H1 (cell line): ENCODE results near the gene DERL3. TPM values are rescaled to one million over a fixed set of nuclear protein-coding genes. Genes with fewer than 3 reads are reported as not detected.

Experiments used
- CTCF ChIA-PET: fragments of 300-600 bp; sonication (Branson Sonifier 250); formaldehyde crosslinking; loops from one replicate; lab custom pipeline; 2021; ENCODE audit not compliant: partially characterized antibody; lab: Charles Lee
- POLR2A ChIA-PET: fragments of 300-600 bp; sonication (Branson Sonifier 250); formaldehyde crosslinking; loops from one replicate; lab custom pipeline; 2021; ENCODE audit warnings: inconsistent platforms; ENCODE audit not compliant: partially characterized antibody; lab: Charles Lee
- DNase-seq, 2 experiments: peaks; one replicate each; pipeline versions ENCODE4 v3.0.0 to v3.0.0-alpha.2; 2010 to 2022; ENCODE audit warnings: low spot score in 2 of 2, low read depth in 1 of 2, mixed read lengths in 1 of 2
- FAIRE-seq: peaks from 2 replicates; lab custom pipeline; 2011; peaks lifted over from hg19 to GRCh38; lab: Jason Lieb, UNC
- H2AFZ ChIP-seq: 2 replicates; pipeline ENCODE4 v1.8.1; 2012; ENCODE audit warnings: low read length, inconsistent platforms
- H2AK5ac ChIP-seq: 2 replicates; pipeline ENCODE4 v1.6.1; 2013; ENCODE audit warnings: low read depth, low read length
- H2BK120ac ChIP-seq: replicated peaks from 2 replicates; pipeline ENCODE3; 2013; ENCODE audit warnings: low read depth, low read length, inconsistent platforms
- H2BK12ac ChIP-seq: 2 replicates; pipeline ENCODE4 v1.6.1; 2013; ENCODE audit warnings: low read depth, low read length
- H2BK15ac ChIP-seq: 2 replicates; pipeline ENCODE4 v1.6.1; 2013; ENCODE audit warnings: low read length
- H2BK20ac ChIP-seq: 2 replicates; pipeline ENCODE4 v1.6.1; 2013; ENCODE audit warnings: low read length
- H2BK5ac ChIP-seq: 2 replicates; pipeline ENCODE4 v1.6.1; 2013; ENCODE audit warnings: low read depth, low read length
- H3K14ac ChIP-seq: 2 replicates; pipeline ENCODE4 v1.6.1; 2013; ENCODE audit warnings: inconsistent platforms; ENCODE audit not compliant: insufficient read length
- H3K18ac ChIP-seq: 2 replicates; pipeline ENCODE4 v1.6.1; 2013; ENCODE audit warnings: low read length; ENCODE audit errors: extremely low read depth
- H3K23ac ChIP-seq: 2 replicates; pipeline ENCODE4 v1.6.1; 2013; ENCODE audit warnings: inconsistent platforms; ENCODE audit not compliant: insufficient read length
- H3K23me2 ChIP-seq: 2 replicates; pipeline ENCODE4 v1.6.1; 2013; ENCODE audit warnings: low read depth, low read length
- H3K27ac ChIP-seq: 2 replicates; pipeline ENCODE4 v1.6.1; 2011; ENCODE audit warnings: low read depth, low read length, inconsistent platforms
- H3K27me3 ChIP-seq, 4 experiments: replicated peaks in 1 of 4; 1 replicate in 1 of 4; 2 replicates in 3 of 4; pipeline versions ENCODE4 v1.6.1 to v1.8.1; 2011 to 2013; ENCODE audit warnings: low read length in 3 of 4, mild to moderate bottlenecking in 3 of 4, inconsistent platforms in 2 of 4, mixed read lengths in 2 of 4, moderate library complexity in 1 of 4; ENCODE audit not compliant: control insufficient read depth in 3 of 4, insufficient read depth in 3 of 4; ENCODE audit errors: extremely low read depth in 1 of 4
- H3K36me3 ChIP-seq, 4 experiments: 2 replicates each; pipeline versions ENCODE4 v1.6.1 to v1.8.1; 2011 to 2013; ENCODE audit warnings: mild to moderate bottlenecking in 4 of 4, low read length in 3 of 4, moderate library complexity in 2 of 4, control low read depth in 1 of 4, inconsistent platforms in 1 of 4; ENCODE audit not compliant: insufficient read depth in 4 of 4, control insufficient read depth in 2 of 4
- H3K4ac ChIP-seq: replicated peaks from 2 replicates; pipeline ENCODE3; 2013; ENCODE audit warnings: low read length, low read depth, mixed read lengths, inconsistent platforms; ENCODE audit not compliant: insufficient read length
- H3K4me1 ChIP-seq, 4 experiments: replicated peaks in 1 of 4; 1 replicate in 1 of 4; 2 replicates in 3 of 4; pipeline versions ENCODE4 v1.6.1 to v1.8.1; 2011 to 2013; ENCODE audit warnings: low read length in 3 of 4, inconsistent platforms in 2 of 4, mixed read lengths in 1 of 4; ENCODE audit not compliant: insufficient read depth in 4 of 4, control insufficient read depth in 3 of 4
- H3K4me2 ChIP-seq, 2 experiments: 2 replicates each; pipeline versions ENCODE4 v1.6.1 to v1.8.1; 2011 to 2013; ENCODE audit warnings: low read depth in 2 of 2, low read length in 2 of 2, control low read depth in 1 of 2, inconsistent platforms in 1 of 2, mild to moderate bottlenecking in 1 of 2; ENCODE audit not compliant: insufficient read depth in 1 of 2
- H3K4me3 ChIP-seq, 4 experiments: fragments of 200-600, 300-600 bp in 1 of 4; sonication (generic), shearing (Covaris generic), sonication (Bioruptor Twin) in 1 of 4; 2 replicates each; pipeline versions ENCODE4 v1.5.1 to v1.8.1; 2011 to 2016; ENCODE audit warnings: low read length in 4 of 4, low read depth in 3 of 4, control low read depth in 2 of 4, inconsistent platforms in 2 of 4, mild to moderate bottlenecking in 2 of 4, mixed read lengths in 1 of 4, moderate library complexity in 1 of 4; ENCODE audit not compliant: insufficient read depth in 2 of 4; ENCODE audit errors: extremely low read depth in 1 of 4
- H3K56ac ChIP-seq: replicated peaks from 2 replicates; pipeline ENCODE3; 2013; ENCODE audit warnings: low read depth, mild to moderate bottlenecking, mixed read lengths, low read length, inconsistent platforms; ENCODE audit not compliant: insufficient read length
- H3K79me1 ChIP-seq: 2 replicates; pipeline ENCODE4 v1.6.1; 2013; ENCODE audit warnings: low read depth, low read length, control low read depth
- H3K79me2 ChIP-seq, 2 experiments: 2 replicates each; pipeline versions ENCODE4 v1.6.1 to v1.8.1; 2012 to 2013; ENCODE audit warnings: low read length in 2 of 2, mild to moderate bottlenecking in 2 of 2, inconsistent platforms in 1 of 2; ENCODE audit not compliant: insufficient read depth in 2 of 2, control insufficient read depth in 1 of 2
- H3K9ac ChIP-seq, 4 experiments: replicated peaks in 1 of 4; 1 replicate in 1 of 4; 2 replicates in 3 of 4; pipeline versions ENCODE4 v1.6.1 to v1.8.1; 2011 to 2013; ENCODE audit warnings: low read depth in 3 of 4, low read length in 3 of 4, control low read depth in 2 of 4, mild to moderate bottlenecking in 2 of 4, moderate library complexity in 2 of 4, inconsistent platforms in 1 of 4; ENCODE audit errors: extremely low read depth in 1 of 4
- H3K9me3 ChIP-seq, 2 experiments: 2 replicates each; pipeline versions ENCODE4 v1.6.1 to v1.8.1; 2012 to 2013; ENCODE audit warnings: mild to moderate bottlenecking in 2 of 2, moderate library complexity in 2 of 2, control low read depth in 1 of 2, inconsistent platforms in 1 of 2, low read depth in 1 of 2, low read length in 1 of 2, mixed read lengths in 1 of 2; ENCODE audit not compliant: insufficient read depth in 2 of 2
- H4K20me1 ChIP-seq, 2 experiments: replicated peaks in 1 of 2; 2 replicates each; pipeline versions ENCODE3 to v1.8.1; 2011 to 2013; ENCODE audit warnings: inconsistent platforms in 2 of 2, low read length in 2 of 2, mild to moderate bottlenecking in 1 of 2; ENCODE audit not compliant: insufficient read depth in 2 of 2, control insufficient read depth in 1 of 2
- H4K5ac ChIP-seq: 2 replicates; pipeline ENCODE4 v1.6.1; 2013; ENCODE audit warnings: low read length, low read depth, mixed read lengths, inconsistent platforms; ENCODE audit not compliant: insufficient read length
- H4K8ac ChIP-seq: 2 replicates; pipeline ENCODE4 v1.8.0; 2013; ENCODE audit warnings: mild to moderate bottlenecking, moderate library complexity, low read length, inconsistent platforms; ENCODE audit not compliant: insufficient read depth; ENCODE audit errors: extremely low read depth
- H4K91ac ChIP-seq: replicated peaks from 2 replicates; pipeline ENCODE3; 2013; ENCODE audit warnings: low read length, mixed read lengths, inconsistent platforms; ENCODE audit not compliant: insufficient read length
- KDM1A ChIP-seq: fragments of 200-600, 300-600 bp; sonication (generic); IDR thresholded peaks from 2 replicates; pipeline ENCODE4 v1.7.1; 2016; ENCODE audit warnings: mild to moderate bottlenecking, low read length, borderline replicate concordance
- SAP30 ChIP-seq: fragments of 300-600 bp; sonication (generic); IDR thresholded peaks from 2 replicates; pipeline ENCODE4 v1.7.1; 2012; ENCODE audit warnings: low read length, moderate library complexity, mild to moderate bottlenecking, inconsistent platforms; ENCODE audit not compliant: insufficient read depth, insufficient replicate concordance
- WGBS, 2 experiments: shearing (Covaris generic) in 1 of 2; methylation state at CpG; one replicate each; pipeline versions ENCODE4 v1.1.6 to v1.1.7; 2013 to 2015; ENCODE audit warnings: low lambda C conversion rate in 2 of 2, mixed read lengths in 2 of 2, inconsistent platforms in 1 of 2, low coverage in 1 of 2, missing lambda C conversion rate in 1 of 2; ENCODE audit not compliant: insufficient replicate concordance in 2 of 2, insufficient coverage in 1 of 2, insufficient read length in 1 of 2; ENCODE audit errors: extremely low coverage in 1 of 2, missing lambda C conversion rate in 1 of 2; 5-methylcytosine and 5-hydroxymethylcytosine counted together
- polyA plus RNA-seq, 7 experiments: library from polyadenylated mRNA; depleted of rRNA in 3 of 7; stranded (reverse) in 5 of 7; unstranded in 2 of 7; fragments of >200 nt in 5 of 7; fragments of 200-250 nt in 2 of 7; gene quantifications; 1 replicate in 5 of 7; 2 replicates in 1 of 7; 4 replicates in 1 of 7; pipeline versions ENCODE4 v1.2.1 to v1.2.3, GENCODE V29; 2011 to 2013; ENCODE audit warnings: missing spikeins in 2 of 7, mixed read lengths in 2 of 7
- total RNA-seq: library from RNA; stranded (reverse); fragmentation: NEBNext Ultra II Directional; extraction: Animal tissue kit (Norgen Biotek cat#: 25700); gene quantifications from 2 replicates; pipeline ENCODE4 v1.2.1, GENCODE V29; 2021

DERL3 gene
- total and polyA plus RNA-seq, 2 of the 8 experiments (the other 6 are each of a cell fraction or from before 2014, with no cell fraction given): 8.7 to 19.5 TPM

DNA sequence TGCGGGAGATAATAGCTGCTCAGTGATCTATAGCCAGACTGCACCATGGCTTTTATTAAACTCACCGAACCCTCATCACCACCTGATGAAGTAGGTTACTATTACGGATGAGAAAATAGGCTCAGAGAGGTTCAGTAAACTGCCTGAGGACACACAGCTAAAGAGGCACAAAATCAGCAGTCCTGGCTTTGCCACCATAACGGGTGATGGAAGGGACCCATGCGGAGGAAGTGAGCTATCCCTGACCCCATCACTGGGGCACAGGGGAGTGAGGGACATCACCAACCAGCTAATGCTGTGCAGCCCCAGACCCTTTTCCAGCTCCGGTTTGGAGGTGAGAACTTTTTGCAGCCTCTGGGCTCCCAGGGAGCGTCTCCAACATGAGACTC lies 7.3 kb upstream of the DERL3 start:
- Histone ChIP-seq H3K56ac (no peak overlapping the region), H3K4me2 (no peak overlapping the region), H4K91ac (peak overlapping the region; percentile 31), H3K14ac (no peak overlapping the region), H2BK12ac (peak overlapping the region; percentile 78; the same call in 1 of the 2 replicates), H3K23ac (no peak overlapping the region), H4K5ac (no peak overlapping the region), H2AK5ac (peak overlapping the region; percentile 56; the same call in 1 of the 2 replicates), H3K27me3 (peaks cover 0 to 5% (median 1%) of the 10 kb centered on the region in 4 experiments; a peak in 3 of 7 replicates), H2AFZ (no peak overlapping the region; the same call in 1 of the 2 replicates), H3K27ac (no peak overlapping the region), H3K9me3 (no peaks in the 10 kb centered on the region), H3K4me3 (no peak overlapping the region), H3K23me2 (no peaks in the 10 kb centered on the region; the same call in 1 of the 2 replicates), H3K79me2 (no peaks in the 10 kb centered on the region), H4K8ac (no peak overlapping the region), H2BK20ac (peak overlapping the region; percentile 96), H3K4me1 (peaks cover 0 to 33% (median 25%) of the 10 kb centered on the region in 4 experiments; a peak in 6 of 7 replicates), H3K36me3 (no peaks in the 10 kb centered on the region), H2BK5ac (peak overlapping the region; percentile 78; the same call in 1 of the 2 replicates), H2BK15ac (peak overlapping the region; percentile 81; the same call in 1 of the 2 replicates), H3K9ac (no peak overlapping the region), H3K4ac (no peak overlapping the region), H4K20me1 (no peaks in the 10 kb centered on the region), H2BK120ac (peak overlapping the region; percentile 11), H3K18ac (peak overlapping the region; percentile 83; the same call in 1 of the 2 replicates), H3K79me1 (no peaks in the 10 kb centered on the region)
- no peak for DNase-seq
- ChIA-PET CTCF (interaction anchor here (0.6 to 3.3 kb wide), 10 partner anchors 9 to 512 kb away, joined by 3 to 11 read pairs (median 3); partner anchors contain the start of gene SLC2A11), POLR2A (interaction anchor here (0.6 to 5.6 kb wide), 10 partner anchors 8 to 79 kb away, joined by 3 to 37 read pairs (median 3); partner anchors contain the start of genes MIF, SLC2A11 and SMARCB1)
- FAIRE-seq: no peak
- TF ChIP-seq KDM1A (peak; percentile 88; the same call in 1 of the 2 replicates), SAP30 (no peak)
- WGBS, 2 experiments: 94% methylated on average over 7 of the region's 7 CpGs; no CpG with 5 or more reads in 1 of the 2 experiments
